RKO (cell line): ENCODE measurements around the gene PGGHG.

Source experiments
- DNase-seq: peaks from one replicate; pipeline ENCODE4 v3.0.0-alpha.2; 2016; ENCODE audit warnings: low spot score

Gene PGGHG

DNA sequence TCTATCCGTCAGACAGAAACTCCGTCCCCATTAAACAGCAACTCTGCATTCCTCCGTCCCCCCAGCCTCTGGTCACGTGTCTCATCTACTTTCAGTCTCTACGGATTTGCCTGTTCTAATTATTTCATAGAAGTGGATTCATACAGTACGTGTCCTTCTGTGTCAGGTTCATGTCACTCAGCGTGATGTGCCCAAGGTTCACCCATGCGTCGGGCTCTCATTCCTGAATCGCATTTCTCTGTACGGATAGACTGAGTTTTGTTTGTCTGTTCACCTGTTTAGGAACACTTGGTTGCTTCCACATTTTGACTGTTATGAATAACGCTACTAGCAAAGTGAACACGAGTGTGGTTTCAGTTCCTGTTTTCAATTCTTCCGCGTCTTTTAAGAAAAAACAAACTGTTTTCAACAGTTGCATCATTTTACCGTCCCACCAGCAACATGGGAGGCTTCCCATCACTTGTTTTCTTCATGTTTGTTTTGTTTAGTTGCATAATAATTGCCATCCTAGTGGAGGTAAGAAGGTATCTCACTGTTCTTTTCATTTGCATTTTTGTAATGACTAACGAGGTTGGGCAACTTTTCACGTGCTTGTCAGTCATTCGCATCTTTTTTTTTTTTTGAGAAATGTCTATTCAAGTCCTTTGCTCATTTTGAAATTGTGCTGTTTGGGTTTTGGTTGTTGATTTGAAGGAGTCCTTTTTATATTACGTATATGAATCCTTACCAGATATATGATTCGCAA is 19.6 kb upstream of the PGGHG start:
- DNase-seq: peak; percentile 65

DNA sequence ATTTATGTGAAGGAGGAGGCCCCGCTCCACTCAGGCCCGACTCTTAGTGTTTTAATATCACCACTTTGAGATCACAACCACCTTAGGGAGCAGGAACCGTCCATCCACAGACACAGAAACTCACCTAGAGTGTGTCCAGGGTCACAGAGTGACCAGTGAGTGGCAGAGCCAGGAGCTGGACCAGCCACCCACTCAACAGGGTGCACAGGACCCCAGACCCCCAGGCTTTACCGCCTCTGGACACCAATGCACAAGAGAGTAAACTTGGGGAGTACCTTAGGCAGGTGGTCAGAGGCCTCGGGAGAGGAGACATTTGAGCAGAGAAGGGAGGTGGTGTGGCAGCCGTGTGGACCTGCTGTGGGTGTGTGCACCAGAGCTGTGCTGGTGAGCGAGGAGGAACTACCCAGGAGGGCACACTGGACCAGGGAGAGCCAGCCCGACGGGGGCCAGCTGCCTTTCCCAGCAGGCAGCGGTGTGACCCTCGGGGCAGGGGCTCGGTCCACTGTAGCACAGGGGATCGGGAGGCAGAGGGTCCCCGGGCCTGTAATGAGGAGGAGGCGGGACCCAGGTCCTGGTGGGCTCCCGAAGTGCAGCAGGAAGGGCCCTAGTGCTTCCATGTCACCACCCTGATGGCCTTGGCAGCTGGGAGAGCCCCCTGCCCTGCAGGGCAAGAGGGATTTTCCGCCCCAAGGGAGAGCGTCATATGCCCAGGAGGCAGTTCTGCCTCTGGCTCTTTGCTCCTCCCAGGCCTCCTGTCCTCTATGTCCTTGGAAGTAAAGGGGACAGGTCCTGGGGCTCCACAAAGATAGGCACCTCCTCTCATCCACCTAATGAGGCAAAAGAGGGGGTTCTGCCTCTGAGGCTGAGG is 18.2 kb upstream of the PGGHG start:
- no peak for DNase-seq

DNA sequence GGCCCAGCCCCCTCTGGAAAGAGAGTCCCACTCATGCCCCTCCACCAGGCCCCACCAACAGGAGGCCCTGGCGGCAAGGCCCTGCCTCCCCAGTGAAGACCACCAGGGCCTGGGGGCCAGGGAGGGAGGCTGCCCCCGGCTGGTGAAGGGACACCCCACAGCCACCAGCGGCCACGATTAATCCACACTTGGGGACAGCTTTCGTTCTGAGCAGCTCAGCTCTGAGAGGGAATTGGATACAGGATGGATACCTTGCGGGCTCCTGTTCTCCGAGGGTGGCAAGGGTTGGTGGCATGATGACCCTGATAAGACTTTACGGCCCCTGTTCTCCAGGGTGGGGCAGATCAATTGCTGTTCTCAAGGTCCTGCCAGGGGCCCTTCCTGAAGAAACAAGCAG is 17.6 kb upstream of the PGGHG start:
- DNase-seq: no peak

DNA sequence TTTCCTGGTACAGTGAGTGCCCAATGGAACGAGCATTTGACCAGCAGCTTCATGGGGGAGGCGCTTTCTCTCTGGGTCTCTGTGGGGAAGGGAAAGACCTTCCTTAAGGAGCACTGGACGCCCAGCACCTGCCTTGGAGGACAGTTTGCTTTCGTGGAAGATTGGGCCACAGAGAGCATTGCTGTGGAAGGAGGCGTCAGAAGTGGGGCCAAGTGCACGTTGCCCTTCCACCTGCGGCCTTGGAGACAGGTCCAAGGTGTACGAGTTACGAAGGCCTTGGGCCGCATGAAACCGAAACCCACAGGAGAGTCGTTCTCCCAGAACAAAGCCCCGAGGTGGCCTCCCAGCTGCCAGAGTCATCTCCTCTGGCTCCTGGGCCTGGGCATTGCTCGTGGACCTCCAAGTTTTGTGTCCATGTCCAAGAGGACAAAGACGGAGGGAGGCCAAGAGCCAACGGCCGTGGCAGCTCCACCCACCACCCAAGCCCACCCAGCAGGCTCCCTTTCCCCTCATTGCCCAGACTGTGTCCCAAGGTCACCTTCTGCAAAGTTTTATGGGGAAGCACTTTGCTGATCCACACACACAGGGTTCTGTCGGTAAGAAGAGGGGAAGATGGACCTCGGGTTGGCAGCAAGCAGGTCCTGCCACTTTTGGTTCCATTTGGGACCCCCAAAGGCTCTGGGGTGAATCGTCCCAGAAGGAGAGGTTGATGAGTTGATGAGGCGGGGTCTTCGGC is 16.6 kb upstream of the PGGHG start:
- no peak for DNase-seq

DNA sequence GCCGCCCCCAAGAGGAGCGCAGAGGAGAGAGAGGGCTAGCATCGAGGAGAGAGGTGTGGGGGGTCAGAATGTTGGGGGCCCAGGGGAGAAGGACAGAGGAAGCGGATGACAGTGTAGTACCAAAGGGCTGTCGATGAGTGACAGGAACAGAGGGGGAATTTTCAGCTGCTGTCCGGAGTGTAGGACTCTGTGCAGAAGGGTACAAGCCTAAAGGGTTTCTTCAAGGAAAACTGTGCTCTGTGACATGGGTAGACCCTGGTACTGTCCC is 16.1 kb upstream of the PGGHG start:
- DNase-seq: no peak

DNA sequence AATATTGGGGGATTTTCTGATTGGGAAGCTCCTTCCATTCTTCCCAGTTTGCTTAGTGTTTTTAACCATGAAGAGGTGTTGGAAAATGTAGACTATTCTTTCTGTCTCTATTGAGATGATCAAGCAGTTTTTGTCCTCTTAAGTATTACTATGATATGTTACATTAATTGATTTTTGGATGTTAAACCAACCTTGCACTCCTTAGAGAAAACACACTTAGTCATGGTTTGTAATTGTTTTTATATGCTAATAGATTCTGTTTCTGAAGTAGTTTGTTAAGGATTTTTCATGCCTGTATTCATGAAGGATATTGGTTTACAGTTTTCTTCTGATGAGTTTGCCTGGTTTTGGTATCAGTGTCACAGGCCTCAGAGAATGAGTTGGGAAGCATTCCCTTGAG is 12.7 kb upstream of the PGGHG start:
- no peak for DNase-seq

DNA sequence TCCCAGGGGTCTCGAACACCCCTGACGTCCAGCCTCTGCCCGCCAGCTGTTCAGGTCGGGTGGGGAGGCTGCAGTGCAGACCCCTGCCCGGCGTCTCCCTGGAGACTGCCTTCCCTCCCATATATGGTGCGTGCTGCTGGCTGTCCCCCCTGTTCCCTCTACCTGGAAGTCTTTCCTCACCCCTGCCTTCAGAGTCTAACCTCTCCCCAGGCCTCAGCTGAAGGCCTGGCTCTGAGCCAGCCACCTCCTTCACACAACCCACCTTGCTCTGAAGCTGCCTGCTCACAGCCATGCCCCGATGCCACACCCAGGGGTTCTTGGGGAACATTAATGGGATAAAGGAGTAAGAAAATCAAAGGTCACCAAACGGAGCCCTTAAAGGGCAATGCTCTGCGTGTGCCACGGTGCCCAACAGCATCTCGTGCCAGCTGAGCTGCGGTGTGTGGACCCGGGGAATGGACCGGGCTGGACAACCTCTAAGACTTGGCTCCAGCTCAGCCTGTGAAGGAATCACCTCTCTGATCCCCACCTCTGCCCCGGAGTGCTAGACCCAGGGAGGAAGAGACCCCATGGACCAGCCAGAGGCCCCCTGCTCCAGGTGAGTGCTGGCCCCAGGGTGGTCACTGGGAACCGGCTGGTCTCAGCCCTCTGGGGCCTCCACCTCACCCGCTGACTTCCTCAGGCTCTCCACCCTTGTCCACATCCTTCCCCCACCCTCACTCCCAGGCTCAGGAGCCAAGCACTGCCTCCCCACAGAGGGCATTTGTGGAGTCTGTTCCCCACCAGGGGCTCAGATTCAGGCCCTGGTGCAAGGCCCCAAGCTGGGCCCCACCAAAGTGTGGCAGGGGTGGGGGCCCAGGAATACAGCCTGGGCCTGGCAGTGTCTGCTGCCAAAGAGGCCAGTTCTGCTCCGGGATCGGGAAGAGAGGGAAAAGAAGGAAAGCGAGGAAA is 10.7 kb upstream of the PGGHG start, which contains the start of gene NLRP6:
TSS of gene NLRP6 (plus strand) at position 407 of the 951 bp plus-strand sequence. CDS start at position 570, 163 bp downstream.
- DNase-seq: no peak

DNA sequence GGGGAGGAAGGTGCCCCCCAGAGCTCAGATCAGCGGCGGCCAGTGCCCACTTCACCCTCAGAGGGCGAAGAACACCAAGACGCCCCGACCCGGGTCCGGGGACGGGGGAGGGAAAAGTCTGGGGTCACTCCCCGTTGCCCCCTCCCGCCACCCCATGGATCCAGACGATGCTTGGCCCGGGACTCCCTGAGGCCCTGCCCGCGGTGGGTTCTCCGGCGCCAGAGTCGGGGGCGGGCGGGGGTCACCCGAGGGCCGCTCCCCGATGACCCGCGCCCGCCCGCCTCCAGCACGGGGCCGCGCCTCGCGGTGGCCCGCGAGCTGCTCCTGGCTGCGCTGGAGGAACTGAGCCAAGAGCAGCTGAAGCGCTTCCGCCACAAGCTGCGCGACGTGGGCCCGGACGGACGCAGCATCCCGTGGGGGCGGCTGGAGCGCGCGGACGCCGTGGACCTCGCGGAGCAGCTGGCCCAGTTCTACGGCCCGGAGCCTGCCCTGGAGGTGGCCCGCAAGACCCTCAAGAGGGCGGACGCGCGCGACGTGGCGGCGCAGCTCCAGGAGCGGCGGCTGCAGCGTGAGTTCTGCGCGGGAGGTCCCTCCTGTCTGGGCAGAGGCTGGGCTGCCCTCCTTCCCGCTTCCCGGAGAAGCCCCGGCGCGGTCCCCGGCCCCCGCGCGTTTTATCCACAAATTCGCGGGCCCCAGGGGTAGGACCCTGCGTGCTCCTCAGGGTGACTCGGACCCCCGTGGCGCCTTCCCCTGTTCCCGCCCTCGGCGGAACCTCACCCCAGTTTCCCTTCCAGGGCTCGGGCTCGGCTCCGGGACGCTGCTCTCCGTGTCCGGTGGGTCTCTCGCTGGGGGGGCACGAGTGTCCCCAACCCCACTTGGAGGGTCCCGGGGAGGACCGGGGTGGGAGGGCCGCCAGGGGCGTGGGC is 9.6 kb upstream of the PGGHG start:
- DNase-seq: no peak

DNA sequence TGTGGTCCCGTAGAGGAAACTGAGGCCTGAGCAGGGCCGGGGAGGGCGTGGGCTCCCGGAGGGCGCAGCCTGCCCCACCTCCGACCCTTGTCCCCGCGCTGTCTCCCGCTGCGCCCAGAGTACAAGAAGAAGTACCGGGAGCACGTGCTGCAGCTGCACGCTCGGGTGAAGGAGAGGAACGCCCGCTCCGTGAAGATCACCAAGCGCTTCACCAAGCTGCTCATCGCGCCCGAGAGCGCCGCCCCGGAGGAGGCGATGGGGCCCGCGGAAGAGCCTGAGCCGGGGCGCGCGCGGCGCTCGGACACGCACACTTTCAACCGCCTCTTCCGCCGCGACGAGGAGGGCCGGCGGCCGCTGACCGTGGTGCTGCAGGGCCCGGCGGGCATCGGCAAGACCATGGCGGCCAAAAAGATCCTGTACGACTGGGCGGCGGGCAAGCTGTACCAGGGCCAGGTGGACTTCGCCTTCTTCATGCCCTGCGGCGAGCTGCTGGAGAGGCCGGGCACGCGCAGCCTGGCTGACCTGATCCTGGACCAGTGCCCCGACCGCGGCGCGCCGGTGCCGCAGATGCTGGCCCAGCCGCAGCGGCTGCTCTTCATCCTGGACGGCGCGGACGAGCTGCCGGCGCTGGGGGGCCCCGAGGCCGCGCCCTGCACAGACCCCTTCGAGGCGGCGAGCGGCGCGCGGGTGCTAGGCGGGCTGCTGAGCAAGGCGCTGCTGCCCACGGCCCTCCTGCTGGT is 8.8 kb upstream of the PGGHG start:
- no peak for DNase-seq

DNA sequence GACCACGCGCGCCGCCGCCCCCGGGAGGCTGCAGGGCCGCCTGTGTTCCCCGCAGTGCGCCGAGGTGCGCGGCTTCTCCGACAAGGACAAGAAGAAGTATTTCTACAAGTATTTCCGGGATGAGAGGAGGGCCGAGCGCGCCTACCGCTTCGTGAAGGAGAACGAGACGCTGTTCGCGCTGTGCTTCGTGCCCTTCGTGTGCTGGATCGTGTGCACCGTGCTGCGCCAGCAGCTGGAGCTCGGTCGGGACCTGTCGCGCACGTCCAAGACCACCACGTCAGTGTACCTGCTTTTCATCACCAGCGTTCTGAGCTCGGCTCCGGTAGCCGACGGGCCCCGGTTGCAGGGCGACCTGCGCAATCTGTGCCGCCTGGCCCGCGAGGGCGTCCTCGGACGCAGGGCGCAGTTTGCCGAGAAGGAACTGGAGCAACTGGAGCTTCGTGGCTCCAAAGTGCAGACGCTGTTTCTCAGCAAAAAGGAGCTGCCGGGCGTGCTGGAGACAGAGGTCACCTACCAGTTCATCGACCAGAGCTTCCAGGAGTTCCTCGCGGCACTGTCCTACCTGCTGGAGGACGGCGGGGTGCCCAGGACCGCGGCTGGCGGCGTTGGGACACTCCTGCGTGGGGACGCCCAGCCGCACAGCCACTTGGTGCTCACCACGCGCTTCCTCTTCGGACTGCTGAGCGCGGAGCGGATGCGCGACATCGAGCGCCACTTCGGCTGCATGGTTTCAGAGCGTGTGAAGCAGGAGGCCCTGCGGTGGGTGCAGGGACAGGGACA is 8.0 kb upstream of the PGGHG start:
- no peak for DNase-seq

DNA sequence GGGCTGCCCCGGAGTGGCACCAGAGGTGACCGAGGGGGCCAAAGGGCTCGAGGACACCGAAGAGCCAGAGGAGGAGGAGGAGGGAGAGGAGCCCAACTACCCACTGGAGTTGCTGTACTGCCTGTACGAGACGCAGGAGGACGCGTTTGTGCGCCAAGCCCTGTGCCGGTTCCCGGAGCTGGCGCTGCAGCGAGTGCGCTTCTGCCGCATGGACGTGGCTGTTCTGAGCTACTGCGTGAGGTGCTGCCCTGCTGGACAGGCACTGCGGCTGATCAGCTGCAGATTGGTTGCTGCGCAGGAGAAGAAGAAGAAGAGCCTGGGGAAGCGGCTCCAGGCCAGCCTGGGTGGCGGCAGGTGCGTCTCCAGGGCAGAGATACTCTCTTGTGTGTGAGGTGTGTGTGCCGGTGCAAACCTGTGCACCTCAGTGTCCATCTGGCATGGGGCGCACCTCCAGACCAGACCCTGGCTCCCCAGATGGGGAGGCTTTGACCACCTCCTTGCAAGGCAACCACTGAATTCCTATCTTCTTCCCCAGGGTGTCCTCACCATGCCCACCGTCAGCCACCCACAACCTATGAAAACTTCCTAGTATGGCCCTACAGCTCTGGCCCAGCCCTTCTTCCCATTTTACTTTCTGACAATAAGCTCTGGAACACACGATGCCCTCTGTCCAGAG is 7.3 kb upstream of the PGGHG start:
- no peak for DNase-seq

DNA sequence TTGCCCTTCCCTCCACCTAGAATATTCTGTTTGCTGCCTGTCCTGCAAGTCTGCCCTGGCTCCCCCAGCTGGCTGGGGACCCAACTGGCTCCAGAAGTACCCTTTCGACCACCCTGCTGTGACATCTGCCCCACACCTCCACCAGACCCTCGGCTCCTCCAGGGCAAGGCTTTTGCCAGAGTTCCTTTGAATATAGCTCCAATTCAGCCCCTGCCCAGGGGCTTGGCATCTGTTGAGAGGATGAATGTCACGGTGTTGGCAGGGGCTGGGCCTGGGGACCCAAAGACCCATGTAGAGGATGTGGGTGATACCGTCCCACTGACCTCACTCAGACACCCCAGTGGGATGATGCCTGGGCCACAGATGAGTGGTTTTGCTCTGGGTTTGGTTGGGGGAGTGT is 6.8 kb upstream of the PGGHG start:
- DNase-seq: no peak

DNA sequence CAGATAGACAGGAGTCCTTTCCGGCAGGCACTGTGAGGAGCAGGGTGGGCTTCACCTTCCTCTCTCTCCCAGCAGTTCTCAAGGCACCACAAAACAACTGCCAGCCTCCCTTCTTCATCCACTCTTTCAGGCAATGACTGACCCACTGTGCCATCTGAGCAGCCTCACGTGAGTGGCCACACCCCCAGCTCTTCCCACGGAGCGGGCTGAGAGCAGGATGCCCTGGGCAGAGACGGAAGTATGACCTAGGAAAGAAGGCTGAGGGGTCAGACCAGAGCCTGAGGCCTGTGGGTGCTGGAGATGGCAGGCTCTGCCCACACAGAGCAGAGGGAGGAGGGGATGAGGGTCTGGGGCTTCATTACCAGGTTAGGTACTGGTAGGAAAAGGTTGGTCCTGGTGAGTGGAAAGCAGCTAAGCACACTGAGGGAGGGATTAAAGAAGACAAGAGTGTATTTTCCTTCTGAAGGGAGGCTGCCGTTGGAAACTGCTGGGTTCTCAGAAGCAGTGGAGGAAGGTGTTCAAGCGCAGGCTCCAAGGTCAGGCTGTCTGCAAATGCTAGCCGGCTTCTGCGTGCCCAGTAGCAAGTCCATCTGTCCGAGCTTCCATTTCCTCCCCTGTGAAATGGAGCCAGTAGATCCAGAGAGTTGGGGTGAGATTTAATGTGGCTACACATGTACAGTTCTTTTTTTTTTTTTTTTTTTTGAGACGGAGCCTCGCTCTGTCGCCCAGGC is 6.1 kb upstream of the PGGHG start:
- DNase-seq: no peak

DNA sequence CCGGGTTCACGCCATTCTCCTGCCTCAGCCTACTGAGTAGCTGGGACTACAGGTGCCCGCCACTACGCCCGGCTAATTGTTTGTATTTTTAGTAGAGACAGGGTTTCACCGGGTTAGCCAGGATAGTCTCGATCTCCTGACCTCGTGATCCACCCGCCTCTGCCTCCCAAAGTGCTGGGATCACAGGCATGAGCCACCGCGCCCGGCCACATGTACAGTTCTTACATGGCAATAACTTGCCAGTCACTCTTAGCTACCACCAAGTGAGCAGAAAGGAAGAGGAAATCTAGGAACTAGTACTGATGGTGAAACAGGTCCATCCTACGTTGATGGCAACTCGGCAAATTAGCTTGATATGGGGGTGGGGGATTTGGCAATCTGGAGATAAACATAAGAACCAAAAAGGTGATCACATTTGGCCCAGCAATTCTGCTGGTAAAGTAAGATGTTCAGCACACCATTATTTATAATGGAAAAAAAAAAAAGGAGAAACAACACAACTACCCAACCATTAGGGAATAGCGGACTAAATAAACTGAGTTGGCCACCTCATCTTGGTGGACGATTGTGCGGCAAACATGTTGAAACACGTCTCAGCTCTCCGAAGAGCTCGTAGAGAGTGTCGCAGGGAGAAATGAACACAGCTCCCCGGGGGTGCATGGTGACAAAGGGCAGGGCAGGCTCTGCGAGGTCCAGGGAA is 5.4 kb upstream of the PGGHG start:
- DNase-seq: no peak

DNA sequence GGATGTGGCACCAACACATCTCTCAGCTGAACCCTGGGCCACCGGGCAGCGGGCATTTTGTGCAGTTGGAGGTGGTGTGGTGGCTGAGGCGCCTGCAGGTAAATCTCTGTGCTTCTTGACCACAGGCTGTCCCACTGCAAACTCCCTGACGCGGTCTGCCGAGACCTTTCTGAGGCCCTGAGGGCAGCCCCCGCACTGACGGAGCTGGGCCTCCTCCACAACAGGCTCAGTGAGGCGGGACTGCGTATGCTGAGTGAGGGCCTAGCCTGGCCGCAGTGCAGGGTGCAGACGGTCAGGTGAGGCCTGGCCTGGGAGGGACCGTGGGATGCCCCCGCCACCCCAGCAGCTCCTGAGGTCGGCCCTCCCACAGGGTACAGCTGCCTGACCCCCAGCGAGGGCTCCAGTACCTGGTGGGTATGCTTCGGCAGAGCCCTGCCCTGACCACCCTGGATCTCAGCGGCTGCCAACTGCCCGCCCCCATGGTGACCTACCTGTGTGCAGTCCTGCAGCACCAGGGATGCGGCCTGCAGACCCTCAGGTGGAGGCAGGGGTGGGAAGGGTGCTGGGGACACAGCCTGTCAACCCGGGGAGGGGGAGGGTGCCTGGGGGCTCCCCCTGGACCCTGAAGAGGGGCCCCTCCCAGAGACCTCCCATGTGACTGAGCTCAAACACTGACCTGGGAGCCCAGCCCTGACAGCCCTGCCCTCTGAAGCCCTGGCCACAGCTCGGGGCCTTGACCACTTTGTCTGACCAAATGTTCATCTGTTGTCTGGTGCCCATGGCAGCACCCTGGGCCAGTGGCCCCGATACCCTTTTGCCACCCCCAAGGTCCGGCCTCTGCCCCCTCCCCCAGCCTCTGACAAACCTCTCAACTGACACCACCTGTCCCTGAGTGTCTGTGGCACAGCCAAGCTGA is 4.6 kb upstream of the PGGHG start:
- no peak for DNase-seq
